ENCODE data around the gene C22orf15.

C22orf15 gene

DNA sequence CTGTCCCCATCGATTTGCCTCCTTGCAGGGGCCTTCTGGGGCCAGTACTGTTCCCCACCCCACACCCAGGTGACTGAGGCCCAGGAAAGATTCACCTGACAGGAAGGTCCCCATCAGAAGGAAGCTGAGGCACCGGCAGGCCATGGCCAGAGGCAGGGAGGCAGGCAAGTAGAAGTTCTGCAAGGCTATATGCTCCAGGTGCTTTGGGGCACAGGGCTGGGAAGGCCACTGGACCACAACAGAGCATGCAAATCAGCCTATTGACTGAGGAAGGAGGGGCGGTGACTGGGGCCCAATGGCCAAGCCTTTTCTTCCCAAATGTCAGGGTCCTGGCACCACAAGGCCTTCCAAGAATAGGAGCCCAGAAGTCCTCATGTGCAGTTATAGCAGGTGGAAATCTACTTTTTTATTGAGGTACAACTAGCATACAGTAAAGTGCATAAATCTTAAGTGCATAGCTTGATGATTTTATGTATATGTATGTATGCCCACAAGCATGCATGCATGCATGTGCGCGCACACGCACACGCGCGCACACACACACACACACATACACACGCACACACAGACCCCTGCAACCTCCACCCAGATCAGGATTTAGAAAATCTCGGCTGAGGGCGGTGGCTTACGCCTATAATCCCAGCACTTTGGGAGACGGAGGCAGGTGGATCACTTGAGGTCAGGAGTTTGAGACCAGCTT is 8.4 kb upstream of the C22orf15 start, which contains the start of gene VPREB3:
TSS of gene VPREB3 (minus strand) at position 206 of the 700 bp plus-strand sequence. CDS start at position 144, 62 bp downstream.
- no peak for DNase-seq (ENCODE audit: low read depth in 1 of 2, low spot score in 1 of 2)
- no peak for TF ChIP-seq JUND (IDR thresholded peaks at IDR 0.05; ENCODE audit: low read depth)
- in situ Hi-C loops (cut with HindIII; ENCODE audit: low pct_unique_long_range_greater_than_20kb, low sequenced_read_pairs) = no loop called here

DNA sequence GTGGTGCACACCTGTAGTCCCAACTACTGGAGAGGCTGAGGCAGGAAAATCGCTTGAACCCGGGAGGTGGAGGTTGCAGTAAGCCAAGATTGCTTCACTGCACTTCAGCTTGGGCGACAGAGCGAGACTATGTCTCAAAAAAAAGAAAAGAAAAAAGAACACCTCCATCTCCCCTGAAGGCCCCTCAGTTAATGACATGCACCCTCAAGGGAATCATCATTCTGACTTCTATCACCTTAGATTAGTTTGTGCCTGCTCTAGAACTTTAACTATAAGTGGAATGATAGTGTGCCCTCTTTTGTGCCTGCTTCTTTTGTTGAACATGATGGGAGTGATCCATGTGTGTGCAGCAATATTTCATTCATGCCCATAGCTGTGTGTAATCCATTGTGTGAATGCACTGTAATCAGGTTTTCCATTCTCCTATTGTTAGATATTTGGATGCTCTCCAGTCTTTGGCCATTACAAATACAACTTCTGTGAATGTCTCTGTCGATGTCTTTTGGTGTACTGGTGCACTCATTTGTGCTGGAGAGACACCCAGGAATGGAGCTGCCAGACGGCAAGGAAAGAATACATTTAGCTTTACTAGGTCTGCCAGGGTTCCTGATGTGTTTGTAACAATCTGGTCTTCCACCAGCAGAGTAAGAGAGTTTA is 7.7 kb upstream of the C22orf15 start:
- TF ChIP-seq JUND (IDR thresholded peaks at IDR 0.05; ENCODE audit: low read depth) = no peak
- in situ Hi-C loops (cut with HindIII; ENCODE audit: low pct_unique_long_range_greater_than_20kb, low sequenced_read_pairs) = no loop called here
- no peak for DNase-seq (ENCODE audit: low read depth in 1 of 2, low spot score in 1 of 2)

DNA sequence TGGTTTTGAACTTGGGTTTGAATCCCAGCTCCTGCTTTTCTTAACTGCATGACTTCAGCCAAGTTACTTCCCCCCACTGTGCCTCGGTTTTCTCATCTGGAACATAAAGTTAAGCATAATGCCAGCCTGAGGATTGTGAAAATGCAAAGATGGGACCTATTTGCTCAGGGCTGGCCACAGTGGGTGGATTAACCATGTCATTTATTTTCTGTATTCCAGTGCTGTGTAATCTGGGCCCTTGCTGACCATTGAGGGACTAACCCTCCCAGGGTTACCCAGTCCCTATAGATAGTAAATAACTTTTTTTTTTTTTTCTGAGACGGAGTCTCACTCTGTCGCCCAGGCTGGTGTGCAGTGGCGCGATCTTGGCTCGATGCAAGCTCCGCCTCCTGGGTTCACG is 7.1 kb upstream of the C22orf15 start:
- no peak for DNase-seq (ENCODE audit: low read depth in 1 of 2, low spot score in 1 of 2)
- in situ Hi-C loops (cut with HindIII; ENCODE audit: low pct_unique_long_range_greater_than_20kb, low sequenced_read_pairs) = no loop called here
- no peak for TF ChIP-seq JUND (IDR thresholded peaks at IDR 0.05; ENCODE audit: low read depth)

DNA sequence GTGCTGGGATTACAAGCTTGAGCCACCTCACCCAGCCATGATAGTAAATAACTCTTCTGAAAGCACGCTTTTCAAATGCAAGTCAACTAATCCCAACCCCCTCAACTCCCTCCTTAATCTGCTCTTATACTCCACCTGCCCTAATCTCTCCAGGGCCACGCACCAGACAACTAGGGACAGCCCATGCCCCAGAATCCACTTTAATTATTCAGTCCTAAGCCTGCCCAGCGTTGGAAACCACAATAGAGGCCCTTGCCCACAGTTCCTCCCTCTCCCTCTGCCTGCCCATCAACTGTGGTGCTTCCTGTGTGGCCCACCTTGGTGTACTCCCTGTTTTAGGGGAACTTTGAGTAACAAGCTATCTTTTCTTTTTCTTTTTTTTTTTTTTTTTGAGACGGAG is 5.9 kb upstream of the C22orf15 start:
- TF ChIP-seq JUND (IDR thresholded peaks at IDR 0.05; ENCODE audit: low read depth) = no peak
- in situ Hi-C loops (cut with HindIII; ENCODE audit: low pct_unique_long_range_greater_than_20kb, low sequenced_read_pairs) = no loop called here
- DNase-seq (ENCODE audit: low read depth in 1 of 2, low spot score in 1 of 2) = no peak

DNA sequence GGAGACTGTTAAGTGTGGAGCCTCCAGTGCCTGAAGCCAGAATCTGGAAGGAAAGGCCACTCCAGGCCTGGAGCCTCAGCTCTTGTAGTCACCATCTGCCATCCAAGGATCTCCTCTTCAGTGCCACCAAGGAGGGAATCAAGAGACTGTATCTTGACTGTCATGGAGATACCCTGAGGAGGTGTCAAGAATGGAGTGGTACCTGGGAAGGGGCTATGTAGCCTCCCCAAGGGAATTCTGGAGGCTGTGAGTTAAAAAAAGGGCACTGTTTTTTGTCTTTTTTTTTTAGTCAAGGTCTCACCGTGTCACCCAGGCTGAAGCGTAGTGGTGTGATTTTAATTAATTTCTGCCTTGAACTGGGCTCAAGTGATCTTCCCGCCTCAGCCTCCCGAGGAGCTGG is 3.2 kb upstream of the C22orf15 start:
- no peak for TF ChIP-seq JUND (IDR thresholded peaks at IDR 0.05; ENCODE audit: low read depth)
- in situ Hi-C loops (cut with HindIII; ENCODE audit: low pct_unique_long_range_greater_than_20kb, low sequenced_read_pairs) = no loop called here
- DNase-seq (ENCODE audit: low read depth in 1 of 2, low spot score in 1 of 2) = no peak

DNA sequence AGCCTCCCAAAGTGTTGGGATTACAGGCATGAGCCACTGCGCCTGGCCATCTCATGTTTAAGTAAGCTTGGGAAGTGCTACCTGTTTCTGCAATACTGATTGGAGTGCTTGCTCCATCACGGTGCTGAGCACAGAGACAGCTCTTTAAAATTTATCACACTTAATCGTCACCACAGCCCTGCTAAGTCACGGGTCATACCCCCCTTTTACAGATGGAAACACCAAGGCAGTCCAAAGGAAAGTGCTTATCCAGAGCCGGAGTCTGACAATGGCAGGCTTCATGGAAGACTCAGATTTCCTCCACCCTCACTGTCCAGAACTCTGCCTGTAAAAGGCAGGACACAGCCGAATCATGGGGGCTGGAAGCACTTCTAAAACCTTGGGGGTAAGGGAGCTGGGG is 2.7 kb upstream of the C22orf15 start:
- TF ChIP-seq JUND (IDR thresholded peaks at IDR 0.05; ENCODE audit: low read depth) = no peak
- no peak for DNase-seq (ENCODE audit: low read depth in 1 of 2, low spot score in 1 of 2)
- in situ Hi-C loops (cut with HindIII; ENCODE audit: low pct_unique_long_range_greater_than_20kb, low sequenced_read_pairs) = no loop called here

DNA sequence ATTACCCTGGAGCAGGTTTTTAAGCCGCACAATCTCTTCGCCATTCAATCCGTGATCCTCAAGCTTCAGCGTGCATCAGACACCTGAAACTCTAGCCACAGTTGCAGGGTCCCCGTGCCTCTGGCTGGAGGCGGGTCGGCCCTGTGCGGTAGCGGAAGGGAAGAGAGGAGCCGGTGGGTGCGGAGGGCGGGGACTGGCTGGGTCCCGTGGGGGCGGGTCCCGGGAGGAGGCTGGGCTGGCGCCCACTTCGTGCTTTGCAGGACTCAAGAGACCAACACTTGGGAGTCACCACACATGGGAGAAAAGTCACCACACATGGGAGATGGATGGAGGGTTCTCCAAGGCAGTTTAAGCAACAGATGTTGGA is 772 bp downstream of the C22orf15 start:
- no peak for TF ChIP-seq JUND (IDR thresholded peaks at IDR 0.05; ENCODE audit: low read depth)
- in situ Hi-C loops (cut with HindIII; ENCODE audit: low pct_unique_long_range_greater_than_20kb, low sequenced_read_pairs) = no loop called here
- no peak for DNase-seq (ENCODE audit: low read depth in 1 of 2, low spot score in 1 of 2)

DNA sequence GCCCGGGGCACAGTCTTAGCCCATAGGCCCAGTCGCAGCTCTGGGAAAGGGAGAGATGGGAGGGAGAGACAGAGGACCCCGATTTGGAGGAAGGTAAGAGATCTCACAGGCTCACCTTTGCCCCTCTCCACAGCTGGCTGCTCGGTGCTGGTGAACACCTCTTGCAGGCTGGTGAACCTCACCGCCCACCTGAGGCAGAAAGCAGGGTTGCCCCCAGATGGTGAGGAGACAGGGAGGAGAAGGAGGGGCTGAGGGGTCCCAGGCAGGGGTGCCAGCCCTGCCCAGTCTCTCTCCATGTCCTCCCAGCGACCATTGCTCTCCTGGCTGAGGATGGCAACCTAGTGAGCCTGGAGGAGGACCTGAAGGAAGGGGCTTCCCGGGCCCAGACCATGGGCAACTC is 1.2 kb downstream of the C22orf15 start:
- in situ Hi-C loops (cut with HindIII; ENCODE audit: low pct_unique_long_range_greater_than_20kb, low sequenced_read_pairs) = no loop called here
- DNase-seq (ENCODE audit: low read depth in 1 of 2, low spot score in 1 of 2) = no peak
- no peak for TF ChIP-seq JUND (IDR thresholded peaks at IDR 0.05; ENCODE audit: low read depth)

DNA sequence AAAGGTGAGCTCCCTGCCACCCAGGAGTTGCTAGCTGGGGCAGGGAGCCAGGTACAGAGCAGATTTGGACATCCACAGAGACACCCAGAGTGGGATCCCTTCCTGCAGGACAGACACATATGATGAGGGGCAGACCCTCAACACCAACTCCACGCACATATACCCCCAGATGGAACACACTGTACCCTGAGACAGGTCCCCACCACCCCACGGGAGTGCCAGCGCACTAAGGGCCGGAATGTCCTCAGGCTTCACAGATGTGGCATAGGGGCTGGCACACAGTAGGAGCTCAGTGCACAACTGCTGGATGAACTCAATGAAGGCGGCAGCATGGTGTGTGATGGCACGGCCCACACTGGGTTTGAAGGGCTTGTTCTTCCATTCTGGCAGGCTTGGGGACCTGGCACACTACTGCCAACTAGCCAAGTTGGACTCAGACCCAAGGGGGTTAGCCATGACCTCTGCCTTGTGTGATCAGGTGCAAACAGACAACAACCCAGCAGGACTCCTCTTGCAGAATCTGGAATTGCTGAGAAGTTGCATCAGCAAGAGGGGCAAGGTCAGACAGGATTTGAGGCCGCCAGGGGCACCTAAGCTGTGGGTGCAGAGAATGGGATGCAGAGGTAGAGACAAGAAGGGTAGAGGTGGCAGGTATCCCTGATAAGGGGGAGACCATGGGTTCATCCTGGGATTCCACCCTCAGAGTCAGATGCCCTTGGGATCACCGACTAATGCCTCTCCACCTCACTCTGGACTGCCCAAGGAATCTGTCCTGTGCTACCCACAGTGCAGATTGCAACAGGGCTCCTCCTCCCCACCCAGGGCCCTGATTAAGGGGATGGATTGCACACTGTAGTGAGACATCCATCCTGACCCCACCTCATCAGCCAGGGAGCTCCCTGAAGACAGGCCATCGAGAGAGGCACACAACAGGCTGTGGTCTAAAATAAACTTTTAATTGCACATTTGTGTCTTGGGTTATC is 2.4 kb downstream of the C22orf15 start:
- DNase-seq (ENCODE audit: low read depth in 1 of 2, low spot score in 1 of 2) = no peak
- in situ Hi-C loops (cut with HindIII; ENCODE audit: low pct_unique_long_range_greater_than_20kb, low sequenced_read_pairs) = no loop called here
- TF ChIP-seq JUND (IDR thresholded peaks at IDR 0.05; ENCODE audit: low read depth) = no peak

DNA sequence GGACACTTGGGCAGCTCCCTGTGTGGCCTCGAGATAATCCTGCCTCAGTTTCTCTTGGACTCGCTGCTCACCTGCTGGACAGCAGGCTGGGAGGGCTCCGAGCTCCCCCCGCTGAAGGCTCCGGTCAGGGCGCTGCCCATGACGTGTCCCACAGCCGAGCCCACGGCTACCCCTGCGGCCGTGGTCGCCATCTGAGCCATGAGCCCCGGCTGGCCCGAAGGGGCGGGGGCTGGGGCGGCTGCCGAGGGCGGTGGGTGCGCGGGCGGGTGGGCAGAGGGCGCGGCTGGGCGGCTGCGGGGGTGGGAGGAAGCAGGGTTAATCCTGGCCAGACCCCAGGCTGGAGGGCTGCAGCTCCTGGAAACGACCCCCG is 4.5 kb downstream of the C22orf15 start:
- TF ChIP-seq JUND (IDR thresholded peaks at IDR 0.05; ENCODE audit: low read depth) = no peak
- in situ Hi-C loops (cut with HindIII; ENCODE audit: low pct_unique_long_range_greater_than_20kb, low sequenced_read_pairs) = no loop called here
- DNase-seq (ENCODE audit: low read depth in 1 of 2, low spot score in 1 of 2) = no peak

DNA sequence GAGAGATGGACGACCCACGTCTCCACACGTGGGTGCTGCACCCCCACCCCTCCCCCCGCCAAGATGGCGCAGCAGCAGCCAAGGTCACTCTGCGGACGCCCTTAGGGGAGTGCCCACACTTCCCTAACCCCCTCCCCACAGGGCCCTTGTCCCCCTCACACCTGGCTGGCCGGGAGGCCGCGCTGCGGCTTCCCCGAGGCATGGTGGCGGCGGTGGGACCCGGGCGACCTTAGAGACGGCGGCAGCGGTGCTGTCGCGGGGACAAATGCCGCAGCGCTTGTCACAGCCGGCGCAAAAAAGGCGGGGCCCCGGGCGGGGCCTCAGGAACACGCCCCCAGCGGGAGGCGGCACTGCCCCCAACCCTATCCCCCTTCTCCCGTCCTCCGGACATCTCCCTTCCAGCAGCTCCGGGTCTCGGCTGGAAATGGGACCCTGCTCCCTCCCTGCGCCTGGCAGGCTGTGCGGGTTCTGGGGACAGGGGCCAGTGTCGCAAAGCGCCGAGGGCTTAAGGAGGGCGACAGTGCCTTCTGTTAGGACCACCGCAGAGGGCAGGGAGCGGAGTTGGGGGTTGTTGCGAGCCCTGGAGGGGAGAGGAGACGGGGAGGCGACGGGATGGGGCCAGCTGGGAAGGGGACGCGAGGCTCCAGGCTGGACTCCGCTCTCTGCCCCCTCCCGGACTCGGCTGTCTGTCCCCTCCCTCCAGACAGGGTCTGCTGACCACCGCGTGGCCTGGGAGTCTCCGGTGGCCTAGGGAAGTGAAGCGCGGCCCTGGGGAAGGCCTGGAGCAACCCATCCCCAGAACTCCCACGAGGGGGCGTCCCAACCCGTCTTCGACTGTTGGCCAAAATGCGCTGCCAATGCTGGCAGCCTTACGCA is 5.1 kb downstream of the C22orf15 start, which contains the start of gene CHCHD10:
TSS of gene CHCHD10 (minus strand) at position 300 of the 876 bp plus-strand sequence. CDS start at position 202, 98 bp downstream.
- DNase-seq (ENCODE audit: low read depth in 1 of 2, low spot score in 1 of 2) = peak; percentile 72 to 82
- no peak for TF ChIP-seq JUND (IDR thresholded peaks at IDR 0.05; ENCODE audit: low read depth)
- in situ Hi-C loops (cut with HindIII; ENCODE audit: low pct_unique_long_range_greater_than_20kb, low sequenced_read_pairs) = no loop called here
